SK-N-SH (cell line): ENCODE results near the gene CDC34. TPM values are rescaled to one million over a fixed set of nuclear protein-coding genes. Genes with fewer than 3 reads are reported as not detected.

ENCODE experiments used
- CTCF ChIA-PET: fragments of 300-600, 350-600 bp; formaldehyde crosslinking; extraction: SDS; loops from one replicate; lab custom pipeline; 2021; lab: Yijun Ruan, JAX
- POLR2A ChIA-PET: fragments of 350-600 bp; sonication (Branson Sonifier 250); formaldehyde crosslinking; extraction: SDS; loops from one replicate; lab custom pipeline; 2020; ENCODE audit warnings: antibody characterized with exemption, inconsistent platforms; lab: Yijun Ruan, JAX
- DNase-seq: peaks from one replicate; pipeline ENCODE4 v3.0.0; 2012
- H2AFZ ChIP-seq: fragments of 200-600 bp; sonication (generic); 2 replicates; pipeline ENCODE4 v1.8.1; 2016; ENCODE audit warnings: antibody characterized with exemption, mild to moderate bottlenecking, low read depth
- H3F3A ChIP-seq: fragments of 200-600 bp; sonication (generic); replicated peaks from 2 replicates; pipeline ENCODE3; 2016; ENCODE audit warnings: antibody characterized with exemption, mild to moderate bottlenecking; ENCODE audit not compliant: insufficient read depth
- H3K27ac ChIP-seq, 2 experiments: fragments of 200-500 bp in 1 of 2; fragments of 200-600 bp in 1 of 2; sonication (Bioruptor generic) in 1 of 2; sonication (generic), shearing (Covaris generic) in 1 of 2; 2 replicates each; pipeline versions ENCODE4 v1.5.1 to v1.6.1; 2014 to 2016; ENCODE audit warnings: low read depth in 2 of 2, inconsistent platforms in 1 of 2, low read length in 1 of 2, mild to moderate bottlenecking in 1 of 2, mixed read lengths in 1 of 2
- H3K27me3 ChIP-seq: fragments of 200-600 bp; sonication (generic), shearing (Covaris generic); 2 replicates; pipeline ENCODE4 v1.6.1; 2016; ENCODE audit warnings: mixed run types; ENCODE audit not compliant: insufficient read depth
- H3K36me3 ChIP-seq, 2 experiments: fragments of 200-500 bp in 1 of 2; fragments of 200-600 bp in 1 of 2; sonication (Bioruptor generic) in 1 of 2; sonication (generic) in 1 of 2; replicated peaks in 1 of 2; 2 replicates each; pipeline versions ENCODE3 to v1.5.1; 2014 to 2016; ENCODE audit warnings: low read length in 1 of 2, mild to moderate bottlenecking in 1 of 2; ENCODE audit not compliant: insufficient read depth in 2 of 2, control insufficient read depth in 1 of 2
- H3K4me1 ChIP-seq, 2 experiments: fragments of 200-500 bp in 1 of 2; fragments of 200-600 bp in 1 of 2; sonication (Bioruptor generic) in 1 of 2; sonication (generic), shearing (Covaris generic) in 1 of 2; 2 replicates each; pipeline versions ENCODE4 v1.5.1 to v1.6.1; 2014 to 2016; ENCODE audit warnings: low read depth in 1 of 2, low read length in 1 of 2, mixed run types in 1 of 2; ENCODE audit not compliant: insufficient read depth in 2 of 2, control insufficient read depth in 1 of 2
- H3K4me2 ChIP-seq: fragments of 200-600 bp; sonication (generic), shearing (Covaris generic); 2 replicates; pipeline ENCODE4 v1.6.1; 2017; ENCODE audit warnings: mixed run types
- H3K4me3 ChIP-seq, 2 experiments: fragments of 200-500 bp in 1 of 2; fragments of 200-600 bp in 1 of 2; sonication (Bioruptor generic) in 1 of 2; sonication (generic), shearing (Covaris generic) in 1 of 2; 2 replicates each; pipeline versions ENCODE4 v1.5.1 to v1.8.1; 2014 to 2016; ENCODE audit warnings: low read depth in 2 of 2, inconsistent platforms in 1 of 2, low read length in 1 of 2, mild to moderate bottlenecking in 1 of 2, mixed read lengths in 1 of 2, moderate library complexity in 1 of 2
- H3K79me2 ChIP-seq: fragments of 200-600 bp; sonication (generic); 2 replicates; pipeline ENCODE4 v1.8.1; 2017; ENCODE audit warnings: mild to moderate bottlenecking; ENCODE audit not compliant: insufficient read depth
- H3K9ac ChIP-seq: fragments of 200-600 bp; sonication (generic); 2 replicates; pipeline ENCODE4 v1.6.1; 2017; ENCODE audit warnings: mixed run types
- H3K9me2 ChIP-seq: fragments of 200-600 bp; sonication (generic); 2 replicates; pipeline ENCODE4 v1.6.1; 2017; ENCODE audit warnings: mixed run types
- H3K9me3 ChIP-seq: fragments of 200-600 bp; sonication (generic); 2 replicates; pipeline ENCODE4 v1.6.1; 2017; ENCODE audit warnings: mixed run types, mild to moderate bottlenecking, moderate library complexity
- H4K20me1 ChIP-seq: fragments of 200-600 bp; sonication (generic); 2 replicates; pipeline ENCODE4 v1.6.1; 2017; ENCODE audit warnings: mild to moderate bottlenecking, mixed run types; ENCODE audit not compliant: insufficient read depth
- CHD2 ChIP-seq: fragments of 150-350 bp; IDR thresholded peaks from 2 replicates; pipeline ENCODE4 v1.6.1; 2018; ENCODE audit warnings: low read length; ENCODE audit not compliant: partially characterized antibody
- CTCF ChIP-seq: fragments of 200-600 bp; sonication (generic); IDR thresholded peaks from 2 replicates; pipeline ENCODE4 v1.6.1; 2017; ENCODE audit warnings: antibody characterized with exemption, mild to moderate bottlenecking, moderate library complexity
- ELF1 ChIP-seq: IDR thresholded peaks from 2 replicates; pipeline ENCODE4 v1.4.0; 2012
- EP300 ChIP-seq, 2 experiments: IDR thresholded peaks; 2 replicates each; pipeline versions ENCODE4 v1.4.0 to v1.6.1; 2012; ENCODE audit warnings: borderline replicate concordance in 1 of 2, low read depth in 1 of 2, low read length in 1 of 2
- FOSL2 ChIP-seq: IDR thresholded peaks from 2 replicates; pipeline ENCODE4 v1.4.0; 2012; ENCODE audit warnings: low read depth, mild to moderate bottlenecking, moderate library complexity, borderline replicate concordance
- GABPA ChIP-seq: IDR thresholded peaks from 2 replicates; pipeline ENCODE4 v1.4.0; 2012; ENCODE audit warnings: low read depth, mild to moderate bottlenecking
- GATA2 ChIP-seq: sonication (generic); formaldehyde crosslinking; IDR thresholded peaks from 2 replicates; pipeline ENCODE4 v1.5.0; 2020; ENCODE audit warnings: mild to moderate bottlenecking, missing genetic modification reagents
- JUND ChIP-seq: IDR thresholded peaks from 2 replicates; pipeline ENCODE4 v1.4.0; 2012
- MAX ChIP-seq: IDR thresholded peaks from 2 replicates; pipeline ENCODE4 v1.4.0; 2012; ENCODE audit warnings: low read depth
- NFIC ChIP-seq: IDR thresholded peaks from 2 replicates; pipeline ENCODE4 v1.4.0; 2012; ENCODE audit warnings: borderline replicate concordance
- POLR2AphosphoS5 ChIP-seq: IDR thresholded peaks from 2 replicates; pipeline ENCODE4 v1.6.1; 2012; ENCODE audit warnings: low read depth, low read length
- REST ChIP-seq: IDR thresholded peaks from 2 replicates; pipeline ENCODE4 v1.6.1; 2012; ENCODE audit warnings: mild to moderate bottlenecking, low read depth, low read length, moderate library complexity
- RFX5 ChIP-seq: IDR thresholded peaks from 2 replicates; pipeline ENCODE4 v1.6.1; 2012; ENCODE audit warnings: mild to moderate bottlenecking, improper control_type of control experiment, low read length
- SMC3 ChIP-seq: IDR thresholded peaks from 2 replicates; pipeline ENCODE4 v1.6.1; 2012; ENCODE audit warnings: low read depth, low read length, improper control_type of control experiment
- USF1 ChIP-seq: IDR thresholded peaks from 2 replicates; pipeline ENCODE4 v1.4.0; 2012; ENCODE audit warnings: low read depth, borderline replicate concordance
- USF2 ChIP-seq: fragments of 150-350 bp; IDR thresholded peaks from 2 replicates; pipeline ENCODE4 v1.6.1; 2017; ENCODE audit warnings: antibody characterized with exemption, low read length, low read depth, borderline replicate concordance
- ZBTB33 ChIP-seq: IDR thresholded peaks from 2 replicates; pipeline ENCODE4 v1.4.0; 2012; ENCODE audit warnings: low read depth, borderline replicate concordance
- WGBS: methylation state at CpG from one replicate; pipeline ENCODE4 v1.1.6; 2017; ENCODE audit warnings: low lambda C conversion rate; 5-methylcytosine and 5-hydroxymethylcytosine counted together
- polyA plus RNA-seq, 3 experiments: library from polyadenylated mRNA; depleted of rRNA; stranded (reverse); fragments of >200 nt; gene quantifications; 2 replicates each; pipeline ENCODE4 v1.2.3, GENCODE V29; 2012

Gene CDC34
- polyA plus RNA-seq, 1 of the 3 experiments (the other 2 are of a cell fraction): 96.7 TPM

- TF ChIP-seq USF2 (no peak), CTCF (no peak), POLR2AphosphoS5 (no peak)
- TF ChIP-seq, all 33 proteins: peak for 0
Observed at GRCh38 chr19:536031-536880, 4.7 kb downstream of the CDC34 start (continued).

- Histone ChIP-seq H3K9me3 (no peaks in the 10 kb centered on the region), H3K4me3 (no peak overlapping the region), H3K4me2 (no peak overlapping the region), H3K27me3 (no peaks in the 10 kb centered on the region), H4K20me1 (peaks cover 39% of the 10 kb centered on the region), H3K4me1 (peaks cover 11 to 19% of the 10 kb centered on the region in 2 experiments; a peak in 2 of 4 replicates), H3F3A (no peaks in the 10 kb centered on the region), H2AFZ (no peak overlapping the region), H3K9ac (no peak overlapping the region), H3K36me3 (peaks cover 0 to 41% of the 10 kb centered on the region in 2 experiments), H3K27ac (no peak overlapping the region), H3K79me2 (peaks cover 47% of the 10 kb centered on the region), H3K9me2 (no peaks in the 10 kb centered on the region)
- ChIA-PET POLR2A (no interaction called here), CTCF (no interaction called here)
- 97% methylated on average over 20 of the region's 26 CpGs for WGBS
- no peak for TF ChIP-seq USF1
- TF ChIP-seq JUND: no peak
- no peak for TF ChIP-seq GABPA
- TF ChIP-seq USF2: no peak
- no peak for TF ChIP-seq EP300 (IDR thresholded peaks at IDR 0.05; ENCODE audit: borderline replicate concordance in 1 of 2, low read depth in 1 of 2, low read length in 1 of 2)
- no peak for TF ChIP-seq SMC3
- TF ChIP-seq MAX: no peak
- TF ChIP-seq ELF1: no peak
- no peak for TF ChIP-seq NFIC
- TF ChIP-seq GATA2 (CRISPR knock-in tag): no peak
- TF ChIP-seq FOSL2: no peak
- no peak for TF ChIP-seq RFX5
- TF ChIP-seq CHD2: no peak
- no peak for TF ChIP-seq REST
- no peak for TF ChIP-seq ZBTB33
- DNase-seq: no peak
Observed at GRCh38 chr19:536881-537404, 5.4 kb downstream of the CDC34 start.
